Chondrocyte (in vitro differentiated cells): ENCODE data around the gene ARVCF. TPM values are rescaled to one million over a fixed set of nuclear protein-coding genes. Genes with fewer than 3 reads are reported as not detected.

ENCODE experiments used
- DNase-seq: peaks from one replicate; pipeline ENCODE4 v3.0.0; 2021; ENCODE audit warnings: mixed read lengths, low spot score
- H3K27ac Mint-ChIP-seq: one replicate; pipeline ENCODE4 v1.8.0; 2021; ENCODE audit warnings: mild to moderate bottlenecking, moderate library complexity, mixed read lengths; ENCODE audit not compliant: unreplicated experiment
- H3K27me3 Mint-ChIP-seq: 2 replicates; pipeline ENCODE4 v1.8.0; 2021; ENCODE audit warnings: low read depth, mixed read lengths
- H3K36me3 Mint-ChIP-seq: 2 replicates; pipeline ENCODE4 v1.8.0; 2021; ENCODE audit warnings: low read depth, mixed read lengths
- H3K4me1 Mint-ChIP-seq: 2 replicates; pipeline ENCODE4 v1.8.0; 2021; ENCODE audit warnings: low read depth, mild to moderate bottlenecking, mixed read lengths
- H3K4me3 Mint-ChIP-seq: one replicate; pipeline ENCODE4 v1.8.0; 2021; ENCODE audit warnings: mild to moderate bottlenecking, moderate library complexity, mixed read lengths; ENCODE audit not compliant: unreplicated experiment
- H3K9me3 Mint-ChIP-seq: 2 replicates; pipeline ENCODE4 v1.8.0; 2021; ENCODE audit warnings: low read depth, mixed read lengths
- CTCF ChIP-seq: fragments of 200-600 bp; sonication (generic); IDR thresholded peaks from 2 replicates; pipeline ENCODE4 v1.5.0; 2021; ENCODE audit warnings: antibody characterized with exemption, mild to moderate bottlenecking, moderate library complexity
- total RNA-seq: library from RNA; stranded (reverse); gene quantifications from 3 replicates; pipeline ENCODE4 v1.2.1, GENCODE V29; 2021

The ARVCF gene
- total RNA-seq, 1 donor from 2014 or later, result 24.2 TPM

GRCh38 chr22:20043057-20043996 is 26.7 kb upstream of the ARVCF start:
- H3K27ac Mint-ChIP-seq, result no peak overlapping the region
- peaks cover 20% of the 10 kb centered on the region for H3K36me3 Mint-ChIP-seq
- no peaks in the 10 kb centered on the region for H3K27me3 Mint-ChIP-seq
- H3K4me3 Mint-ChIP-seq, result no peak overlapping the region
- H3K9me3 Mint-ChIP-seq, result peaks cover 3% of the 10 kb centered on the region
- DNase-seq, result no peak
- TF ChIP-seq CTCF, result no peak
- H3K4me1 Mint-ChIP-seq, result no peaks in the 10 kb centered on the region

GRCh38 chr22:20040327-20041200 is 23.9 kb upstream of the ARVCF start:
- H3K27me3 Mint-ChIP-seq, result no peaks in the 10 kb centered on the region
- peaks cover 19% of the 10 kb centered on the region for H3K36me3 Mint-ChIP-seq
- H3K4me1 Mint-ChIP-seq, result no peaks in the 10 kb centered on the region
- TF ChIP-seq CTCF, result no peak
- H3K27ac Mint-ChIP-seq, result no peak overlapping the region
- H3K9me3 Mint-ChIP-seq, result no peaks in the 10 kb centered on the region
- no peak overlapping the region for H3K4me3 Mint-ChIP-seq
- no peak for DNase-seq

- Mint-ChIP-seq H3K27me3 (no peaks in the 10 kb centered on the region), H3K4me1 (no peaks in the 10 kb centered on the region), H3K9me3 (no peaks in the 10 kb centered on the region), H3K27ac (no peak overlapping the region), H3K36me3 (peaks cover 19% of the 10 kb centered on the region), H3K4me3 (no peak overlapping the region)
- no peak for DNase-seq
- TF ChIP-seq CTCF, result no peak
Measured at GRCh38 chr22:20039683-20040325, 23.2 kb upstream of the ARVCF start.

- Mint-ChIP-seq H3K9me3 (no peaks in the 10 kb centered on the region), H3K4me3 (no peak overlapping the region), H3K4me1 (no peaks in the 10 kb centered on the region), H3K27me3 (no peaks in the 10 kb centered on the region), H3K27ac (no peak overlapping the region), H3K36me3 (peaks cover 16% of the 10 kb centered on the region)
- no peak for DNase-seq
- no peak for TF ChIP-seq CTCF
Measured at GRCh38 chr22:20038574-20038973, 22.0 kb upstream of the ARVCF start.

GRCh38 chr22:20037419-20037818 is 20.8 kb upstream of the ARVCF start:
- H3K36me3 Mint-ChIP-seq, result peaks cover 12% of the 10 kb centered on the region
- H3K27ac Mint-ChIP-seq, result no peak overlapping the region
- H3K4me3 Mint-ChIP-seq, result no peak overlapping the region
- TF ChIP-seq CTCF, result no peak
- no peaks in the 10 kb centered on the region for H3K9me3 Mint-ChIP-seq
- H3K4me1 Mint-ChIP-seq, result no peaks in the 10 kb centered on the region
- no peaks in the 10 kb centered on the region for H3K27me3 Mint-ChIP-seq
- no peak for DNase-seq
